Activated CD8-positive, alpha-beta memory T cell treated with anti-CD3 and anti-CD28 coated beads, Interleukin-2, amount 50 U/mL, for 1 hour (primary cell): ENCODE results near the gene C2orf78.
A peak's percentile ranks its signal among the peaks of the same experiment; 100 is the strongest.
"Not testable (repeated sequence)": the region's sequence is repeated elsewhere in the genome, so short reads cannot be mapped to it uniquely, and the experiment has no call there.

ENCODE experiments used
- DNase-seq: peaks from one replicate; pipeline ENCODE4 v3.0.0-alpha.2; 2020; ENCODE audit errors: extremely low read depth

C2orf78 gene, protein sequence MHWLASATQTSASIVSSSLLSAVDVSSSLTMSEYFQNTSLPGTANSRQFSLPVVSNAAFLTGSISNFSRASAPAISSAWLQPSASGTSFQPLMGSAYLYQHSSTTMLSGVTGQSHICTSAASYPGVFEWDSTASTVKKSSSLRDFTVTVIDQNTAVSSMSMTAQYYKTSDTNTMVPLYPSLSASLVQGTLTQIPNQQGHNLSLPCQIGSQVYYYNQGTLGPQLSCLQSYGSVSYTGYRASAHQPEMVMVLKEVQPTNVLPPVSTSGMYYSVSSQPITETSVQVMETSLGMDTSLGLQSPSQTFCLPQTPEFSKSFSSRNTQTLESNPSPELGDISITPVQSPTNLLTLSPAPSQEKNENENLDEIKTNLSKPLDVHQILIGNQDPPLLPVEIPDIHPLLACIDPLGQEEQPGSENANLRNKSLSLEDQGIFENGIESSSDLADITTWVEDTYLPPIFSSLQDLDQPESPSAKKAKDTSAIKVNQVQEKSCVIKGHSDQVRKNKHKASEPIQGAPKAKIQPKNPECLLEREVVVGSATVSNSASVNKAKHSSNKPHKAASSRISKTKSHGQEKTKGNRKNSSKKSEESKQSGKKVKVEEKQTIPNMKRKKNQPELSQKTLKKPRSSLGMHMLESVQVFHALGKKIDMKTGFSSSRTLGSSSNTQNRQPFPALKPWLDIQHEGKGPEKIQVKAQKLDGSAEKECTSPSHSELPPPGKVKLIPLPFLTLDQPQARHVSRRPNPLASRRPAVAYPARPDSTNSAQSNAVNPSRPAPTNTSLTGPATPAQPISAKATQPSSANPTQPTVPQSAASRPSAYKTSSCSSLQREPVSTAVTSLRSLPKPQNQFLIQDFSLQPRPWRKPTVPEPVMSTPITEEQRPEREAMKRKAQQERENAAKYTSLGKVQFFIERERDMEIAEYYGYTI

DNA sequence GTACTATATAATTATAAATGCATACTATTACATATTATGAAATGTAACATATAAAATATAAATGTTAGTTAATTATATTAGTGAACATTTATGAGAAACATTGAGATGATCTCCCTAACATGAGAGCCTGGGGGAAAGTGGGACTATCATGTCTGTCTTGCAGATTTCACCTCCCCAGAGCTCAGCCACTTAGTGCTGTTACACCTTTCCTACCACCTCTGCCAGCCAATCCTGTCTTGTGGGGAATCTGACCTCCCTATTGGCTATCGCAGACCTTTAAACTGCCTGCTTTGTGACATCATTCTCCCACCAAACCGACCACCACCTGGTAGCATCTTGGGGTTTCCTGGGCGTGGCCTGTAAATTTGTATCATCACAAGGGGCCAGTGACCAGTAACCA is at the start of gene C2orf78:
Gene C2orf78 (plus strand): TSS at position 301 of the 400 bp plus-strand sequence. CDS start 127 bp downstream, outside the sequence.
- not testable (repeated sequence) for DNase-seq

DNA sequence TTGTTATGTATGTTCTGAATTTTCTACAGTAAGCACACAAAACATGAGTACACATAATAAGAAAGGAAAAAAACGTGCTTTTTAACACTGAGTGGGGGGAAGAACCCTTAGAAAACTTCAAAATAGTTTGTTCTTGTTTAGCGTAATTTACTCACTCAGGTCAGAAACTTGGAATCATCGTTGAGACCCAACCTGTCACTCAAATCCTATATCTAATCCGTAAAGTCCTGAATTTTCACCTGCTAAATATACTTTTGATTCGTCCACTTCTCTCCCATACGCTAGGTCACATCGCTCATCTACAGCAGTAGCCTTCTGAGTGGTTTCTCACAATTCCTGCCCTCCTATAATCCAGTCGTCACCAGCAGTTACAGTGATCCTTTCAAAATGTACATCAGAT is 47.6 kb upstream of the C2orf78 start:
- DNase-seq = no peak

DNA sequence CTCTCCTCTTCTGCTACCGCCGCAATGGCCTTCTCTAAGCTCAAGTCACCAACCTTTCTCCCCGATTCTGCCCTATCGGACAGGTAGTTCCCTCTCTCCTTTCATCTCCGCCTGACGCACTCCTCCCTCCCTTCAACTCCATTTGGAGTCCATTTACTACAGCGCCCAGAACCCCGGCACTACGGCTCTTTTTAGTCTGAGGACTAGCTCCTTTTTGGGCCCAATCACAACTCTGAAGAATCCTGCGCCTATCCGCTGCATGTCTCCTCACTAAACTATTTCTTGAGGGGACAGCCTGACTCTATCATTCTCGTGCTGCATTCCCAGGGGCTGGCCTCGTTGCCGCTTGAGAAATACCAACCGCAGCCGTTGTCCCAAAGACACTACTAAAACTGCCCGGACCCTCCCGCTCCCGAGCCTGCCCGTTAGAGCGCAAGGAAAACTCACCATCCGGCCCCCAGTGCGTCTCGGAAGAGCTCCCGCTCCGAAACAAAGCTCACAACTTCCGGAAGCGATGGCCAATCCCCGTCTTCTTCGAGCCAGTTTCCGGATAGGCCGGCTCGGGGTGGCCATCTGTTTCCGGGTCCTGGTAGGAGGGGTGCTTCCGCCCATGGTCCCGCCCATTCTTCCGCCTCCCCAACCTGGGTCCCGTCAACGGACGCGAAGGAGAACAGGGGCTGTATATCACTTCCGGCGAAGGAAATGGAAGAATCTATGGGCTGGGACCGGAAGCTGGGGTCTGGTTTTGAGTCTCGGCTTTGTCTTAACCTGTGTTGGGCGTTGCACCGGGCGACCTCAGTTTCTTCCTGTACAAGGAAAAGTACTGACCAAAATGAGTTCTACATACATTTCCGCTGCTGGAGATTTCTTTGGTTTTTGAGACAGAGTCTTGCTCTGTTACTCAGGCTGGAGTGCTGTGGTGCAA is 46.9 kb upstream of the C2orf78 start, which contains the start of gene TPRKB:
Gene TPRKB (minus strand): TSS at position 491 of the 925 bp plus-strand sequence. CDS start 2,776 bp downstream, outside the sequence.
- DNase-seq = peak; percentile 89

DNA sequence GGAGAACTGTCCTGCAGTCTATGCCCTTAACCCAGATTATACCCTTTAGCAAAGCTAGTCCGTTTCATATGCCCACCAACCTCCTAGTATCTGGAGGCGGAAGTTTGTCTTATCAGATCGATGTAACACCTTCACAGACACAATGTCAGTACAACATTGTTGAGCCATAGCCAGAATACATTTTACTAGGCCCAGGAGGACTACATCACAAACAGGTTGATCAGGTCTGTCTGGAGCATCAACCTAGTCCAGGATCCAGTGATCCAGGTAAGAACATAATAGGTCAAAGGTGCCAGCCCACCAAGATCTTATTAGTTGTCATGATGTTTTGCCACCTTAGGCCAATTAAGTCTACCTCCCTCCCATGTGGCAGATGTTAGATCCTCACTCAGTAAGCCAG is 44.9 kb upstream of the C2orf78 start:
- no peak for DNase-seq

DNA sequence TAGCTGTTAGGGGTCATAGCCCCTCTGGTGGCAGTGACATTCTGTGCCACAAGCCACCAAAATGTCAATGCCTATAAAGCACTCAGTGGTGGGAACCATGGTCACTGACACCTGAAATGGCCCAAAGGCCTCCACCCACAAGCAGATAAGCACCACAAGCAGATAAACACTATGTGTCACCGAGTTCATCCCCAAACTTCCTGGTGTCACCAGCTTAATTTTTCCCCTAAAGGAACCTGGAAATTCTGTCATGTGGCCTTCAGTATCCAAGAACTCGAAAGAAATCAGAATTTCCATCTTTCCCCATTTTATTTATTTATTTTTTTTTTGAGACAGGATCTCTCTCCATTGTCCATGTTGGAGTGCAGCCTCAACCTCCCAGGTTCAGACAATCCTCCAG is 43.2 kb upstream of the C2orf78 start:
- DNase-seq = no peak

DNA sequence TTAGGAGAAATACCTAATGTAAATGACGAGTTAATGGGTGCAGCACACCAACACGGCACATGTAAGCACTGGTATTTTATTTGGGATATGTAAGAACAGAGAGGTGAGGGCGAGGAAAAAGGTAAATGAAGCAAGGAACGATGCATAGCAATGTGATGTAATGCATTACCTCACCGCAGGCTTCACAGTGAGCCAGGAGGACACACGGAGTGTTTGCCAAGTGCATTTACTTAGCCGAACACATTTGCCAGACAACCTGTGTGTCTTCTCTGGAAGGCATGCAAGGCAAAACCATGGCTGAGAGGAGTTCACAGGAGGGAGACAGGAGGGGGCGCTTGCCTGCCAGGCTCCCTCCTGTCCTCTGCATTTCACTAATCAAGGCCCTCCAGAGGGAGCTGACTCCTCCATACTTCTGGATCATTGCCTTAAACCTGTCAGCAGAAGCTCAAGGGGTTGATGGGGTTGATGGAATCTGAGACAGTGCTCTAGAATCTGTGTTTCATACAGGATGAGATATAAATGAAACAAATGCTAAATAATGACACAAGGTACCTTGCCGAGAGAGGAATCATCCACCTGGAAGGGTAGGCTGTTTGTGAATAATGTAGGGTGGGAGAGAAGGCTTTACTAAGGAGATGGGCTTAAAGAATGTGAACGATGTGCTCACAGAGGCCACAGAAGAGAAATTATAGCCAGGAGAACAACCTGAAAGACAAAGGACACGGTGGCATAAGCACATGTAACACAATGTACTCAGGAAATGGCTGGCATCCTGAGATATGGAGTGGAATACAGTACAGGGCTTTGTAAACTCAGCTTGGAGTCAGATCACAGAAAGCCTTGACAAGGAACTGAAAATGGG is 37.7 kb upstream of the C2orf78 start:
- DNase-seq = no peak

DNA sequence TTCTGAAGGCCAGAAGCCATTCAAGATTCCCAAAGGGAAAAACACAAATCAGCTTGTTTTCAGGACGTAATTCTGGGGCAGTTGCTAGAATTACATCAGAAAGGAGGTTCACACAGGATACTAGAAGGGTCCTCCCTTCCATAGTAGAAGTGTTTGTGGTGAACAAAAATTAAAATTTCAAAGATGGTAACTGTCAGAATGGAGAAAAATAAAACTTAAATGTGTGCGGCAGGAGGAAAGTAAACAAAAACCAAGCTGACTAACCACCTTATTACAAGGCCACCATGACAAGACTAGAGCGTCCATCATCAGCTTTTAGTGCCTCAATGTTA is 37.1 kb upstream of the C2orf78 start:
- DNase-seq = no peak

DNA sequence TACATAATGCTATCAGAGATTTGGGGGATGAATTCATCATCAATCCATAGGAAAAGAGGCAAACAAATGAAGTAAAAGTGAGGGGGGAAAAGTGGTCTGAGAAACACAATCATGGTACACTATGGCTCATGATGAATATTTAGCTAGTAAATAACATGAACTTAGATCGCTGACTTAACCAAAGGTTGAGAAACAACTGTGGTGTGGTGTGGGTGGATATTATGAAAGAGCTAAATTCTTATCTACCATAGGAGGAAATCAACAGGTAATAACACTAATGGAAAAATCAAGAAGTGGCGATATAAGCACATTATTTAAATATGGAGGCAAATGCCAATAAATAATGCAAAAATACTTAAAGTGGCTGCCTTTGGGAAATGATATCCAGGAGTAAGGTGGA is 34.7 kb upstream of the C2orf78 start:
- DNase-seq = no peak

DNA sequence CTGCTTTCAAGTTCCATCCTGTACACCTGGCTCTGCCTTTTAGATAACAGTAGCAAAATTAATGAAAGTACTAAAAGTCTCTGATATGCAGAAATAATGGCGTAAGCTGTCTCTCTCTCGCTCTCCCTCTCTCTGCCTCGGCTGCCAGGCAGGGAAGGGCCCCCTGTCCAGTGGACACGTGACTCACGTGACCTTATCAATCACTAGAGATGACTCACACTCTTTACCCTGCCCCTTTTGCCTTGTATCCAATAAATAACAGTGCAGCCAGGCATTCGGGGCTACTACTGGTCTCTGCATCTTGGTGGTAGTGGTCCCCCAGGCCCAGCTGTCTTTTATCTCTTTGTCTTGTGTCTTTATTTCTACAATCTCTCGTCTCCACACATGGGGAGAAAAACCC is 29.7 kb upstream of the C2orf78 start:
- not testable (repeated sequence) for DNase-seq

DNA sequence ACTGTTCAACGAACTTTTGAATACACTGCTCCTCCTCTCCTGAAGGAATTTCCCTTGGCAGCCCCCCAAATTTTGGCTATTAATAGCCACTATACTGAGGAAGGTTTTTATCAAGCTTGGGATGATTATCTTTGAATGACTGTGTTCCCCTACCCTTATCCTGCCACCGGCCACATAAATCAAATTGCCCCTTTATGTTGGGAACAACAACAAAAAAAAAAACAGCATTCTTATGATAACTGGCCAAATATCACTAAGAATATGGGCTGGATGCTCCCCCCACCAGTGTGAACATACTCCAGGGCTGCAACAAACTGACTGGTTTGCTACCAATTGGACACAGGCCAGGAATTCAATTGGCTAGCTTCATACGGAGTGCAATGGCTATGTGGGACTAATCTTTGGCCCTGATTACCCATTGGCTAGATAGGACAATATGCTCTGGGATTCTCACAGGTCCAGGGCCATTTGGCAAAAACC is 24.7 kb upstream of the C2orf78 start:
- DNase-seq = no peak

DNA sequence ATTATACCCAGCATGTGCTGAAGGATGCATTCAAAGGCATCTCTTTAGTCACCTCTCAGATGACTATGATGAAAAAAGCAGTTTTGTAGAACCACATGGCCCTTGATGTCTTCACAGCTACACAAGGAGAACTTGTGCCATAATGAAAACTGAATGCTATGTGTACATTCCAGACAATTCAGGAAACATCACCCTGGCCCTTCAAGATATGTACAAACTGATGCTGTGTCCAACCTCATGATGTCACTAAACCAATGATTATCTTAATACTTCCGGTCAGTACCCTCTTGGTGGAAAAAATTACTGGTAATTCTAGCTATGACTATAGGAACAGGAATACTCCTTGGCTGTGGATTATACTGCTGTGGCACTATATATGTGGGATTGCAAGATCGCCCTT is 24.1 kb upstream of the C2orf78 start:
- no peak for DNase-seq

DNA sequence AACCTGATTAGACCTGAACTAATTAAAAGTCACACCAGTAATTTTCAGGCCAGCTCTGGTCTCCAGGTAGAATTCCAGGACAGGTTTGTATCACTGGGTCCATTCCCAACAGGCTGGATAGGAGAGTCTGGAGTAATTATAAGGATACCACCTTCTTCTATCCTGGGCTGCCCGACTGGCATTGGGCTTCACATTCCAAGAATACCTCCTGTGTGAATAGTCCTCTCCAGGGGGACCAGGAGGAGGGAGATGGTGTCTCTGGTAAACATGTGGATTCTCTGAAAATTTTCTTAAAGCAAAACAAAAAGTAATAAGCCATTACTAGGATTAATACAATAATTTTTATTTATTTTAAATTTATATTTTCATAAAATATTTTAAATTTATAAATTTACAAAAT is 21.4 kb upstream of the C2orf78 start:
- no peak for DNase-seq

DNA sequence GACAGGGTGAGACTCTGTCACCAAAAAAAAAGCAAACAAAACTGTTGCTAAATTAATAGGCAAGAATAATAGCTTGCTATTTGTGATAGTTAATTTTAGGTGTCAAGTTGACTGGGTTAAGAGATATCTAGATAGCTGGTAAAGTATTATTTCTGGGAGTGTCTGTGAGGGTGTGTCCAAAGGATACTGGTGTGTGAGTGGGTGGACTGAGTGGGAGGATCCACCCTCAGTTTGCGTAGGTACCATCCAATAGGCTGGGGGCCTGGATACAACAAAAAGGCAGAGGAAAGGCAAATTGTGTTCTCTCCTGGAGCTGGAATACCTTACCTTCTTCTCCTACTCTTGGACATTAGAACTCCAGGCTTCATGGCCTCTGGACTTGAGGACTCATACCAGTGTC is 19.0 kb upstream of the C2orf78 start:
- DNase-seq = no peak

DNA sequence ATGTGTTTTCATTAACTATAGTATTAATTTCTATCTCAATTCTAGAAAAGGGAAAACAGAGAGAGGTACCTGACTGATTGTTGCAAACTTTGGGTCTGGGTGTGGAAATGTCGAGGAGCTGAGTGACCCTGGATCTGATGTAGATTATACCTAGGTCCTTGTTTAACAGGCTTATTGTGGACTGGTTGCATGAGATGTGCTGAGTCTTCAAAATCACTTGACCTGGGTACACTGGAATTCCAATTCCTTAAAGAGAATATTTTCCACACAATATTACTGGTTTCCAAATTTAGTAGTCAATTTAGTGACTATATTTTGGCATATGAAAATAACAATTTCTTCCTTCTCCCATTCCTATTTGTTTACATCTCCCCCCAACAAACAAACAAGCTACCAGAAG is 17.6 kb upstream of the C2orf78 start:
- no peak for DNase-seq

DNA sequence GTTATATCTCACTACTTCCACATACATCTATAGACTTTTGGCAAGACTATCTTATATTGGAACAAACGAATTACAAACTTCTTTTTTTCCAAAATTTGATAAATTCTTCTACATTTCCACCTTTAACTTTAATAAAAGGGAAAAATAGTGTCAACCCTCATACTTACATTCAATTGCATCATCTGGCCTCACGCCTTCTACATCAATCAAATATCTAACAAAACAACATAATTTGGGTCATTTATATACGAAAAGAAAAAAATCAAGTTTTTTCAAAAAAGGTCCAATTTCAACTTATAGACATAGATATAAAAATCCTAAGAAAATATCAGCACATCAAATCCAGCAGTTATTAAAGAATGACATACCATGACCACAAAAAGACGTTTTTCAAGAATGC is 17.0 kb upstream of the C2orf78 start:
- no peak for DNase-seq

DNA sequence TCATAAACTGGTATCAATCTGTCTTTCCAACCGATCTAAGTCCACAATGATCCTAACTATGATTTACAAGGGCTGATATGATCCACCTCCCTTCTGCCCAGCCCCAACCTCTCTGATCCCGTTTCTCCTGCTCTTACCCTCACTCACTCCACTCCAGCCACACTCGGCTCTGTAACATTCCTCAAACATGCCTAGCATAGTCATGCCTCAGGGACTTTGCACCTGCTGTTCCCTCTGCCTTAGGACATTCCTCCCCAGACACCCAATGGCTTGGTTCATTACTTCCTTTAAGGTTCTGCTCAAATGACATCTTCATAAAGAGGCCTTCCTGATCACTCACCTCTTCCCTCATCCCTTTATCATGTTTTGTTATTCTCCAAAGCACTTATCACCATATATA is 13.3 kb upstream of the C2orf78 start:
- no peak for DNase-seq

DNA sequence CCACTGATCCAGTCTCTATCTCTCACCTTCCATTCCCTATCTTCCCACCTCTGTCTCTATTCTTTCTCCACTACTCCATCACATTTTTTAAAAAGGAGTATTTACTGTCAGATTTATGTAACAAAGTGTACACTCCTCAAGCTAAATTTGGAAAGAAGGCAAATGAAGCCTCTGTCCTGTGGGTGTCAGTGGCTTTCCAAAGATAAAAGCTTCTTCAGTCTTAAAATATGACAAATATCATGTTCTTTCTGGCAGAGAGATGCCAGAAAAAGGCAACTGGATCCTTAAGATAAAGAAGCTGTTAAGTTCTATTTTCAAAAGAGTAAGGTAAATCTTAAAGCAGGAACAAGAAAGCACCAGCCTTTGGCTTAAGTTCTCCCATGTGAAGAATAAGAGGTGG is 11.2 kb upstream of the C2orf78 start:
- DNase-seq = no peak

DNA sequence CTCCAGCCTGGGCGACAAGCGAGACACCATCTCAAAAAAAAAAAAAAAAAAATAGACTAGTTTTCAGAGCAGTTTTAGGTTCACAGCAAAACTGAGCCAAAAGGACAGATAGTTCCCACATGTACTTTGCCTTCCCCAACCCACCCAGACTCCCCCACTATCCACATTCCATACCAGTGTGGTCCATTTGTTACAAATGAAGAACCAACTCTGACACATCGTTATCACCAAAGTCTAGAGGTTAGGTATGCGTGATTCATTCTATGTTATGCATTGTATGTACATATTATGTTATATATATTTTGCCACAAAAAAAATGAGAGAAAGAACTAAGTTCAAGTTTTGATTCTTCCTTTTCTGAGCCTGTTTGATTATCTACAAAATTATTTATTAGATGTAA is 7.6 kb upstream of the C2orf78 start:
- no peak for DNase-seq

DNA sequence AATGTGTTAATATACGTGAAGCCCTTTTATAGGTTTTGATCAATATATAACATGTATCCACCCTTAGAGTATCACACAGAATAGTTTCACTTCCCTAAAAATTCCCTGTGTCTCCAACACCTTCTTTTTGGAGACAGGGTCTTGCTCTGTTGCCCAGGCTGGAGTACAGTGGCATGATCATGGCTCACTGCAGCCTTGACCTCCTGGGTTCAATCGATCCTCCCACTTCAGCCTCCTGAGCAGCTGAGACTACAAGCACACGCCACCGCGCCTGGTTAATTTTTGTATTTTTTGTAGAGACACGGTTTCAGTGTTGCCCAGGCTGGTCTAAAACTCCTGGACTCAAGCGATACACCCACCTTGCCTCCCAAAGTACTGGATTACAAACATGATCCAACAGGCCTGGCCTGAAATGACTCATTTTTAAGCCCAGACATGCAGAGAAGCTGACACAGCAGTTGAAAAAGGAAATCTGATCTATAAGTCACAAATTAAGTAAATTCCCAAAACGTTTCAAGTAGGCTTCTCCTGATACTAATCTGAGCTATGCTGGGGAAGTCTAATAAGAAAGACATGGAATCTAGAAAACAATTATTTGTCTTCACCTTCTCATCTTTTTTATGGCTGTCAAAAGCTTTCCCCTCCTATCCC is 7.0 kb upstream of the C2orf78 start:
- no peak for DNase-seq

DNA sequence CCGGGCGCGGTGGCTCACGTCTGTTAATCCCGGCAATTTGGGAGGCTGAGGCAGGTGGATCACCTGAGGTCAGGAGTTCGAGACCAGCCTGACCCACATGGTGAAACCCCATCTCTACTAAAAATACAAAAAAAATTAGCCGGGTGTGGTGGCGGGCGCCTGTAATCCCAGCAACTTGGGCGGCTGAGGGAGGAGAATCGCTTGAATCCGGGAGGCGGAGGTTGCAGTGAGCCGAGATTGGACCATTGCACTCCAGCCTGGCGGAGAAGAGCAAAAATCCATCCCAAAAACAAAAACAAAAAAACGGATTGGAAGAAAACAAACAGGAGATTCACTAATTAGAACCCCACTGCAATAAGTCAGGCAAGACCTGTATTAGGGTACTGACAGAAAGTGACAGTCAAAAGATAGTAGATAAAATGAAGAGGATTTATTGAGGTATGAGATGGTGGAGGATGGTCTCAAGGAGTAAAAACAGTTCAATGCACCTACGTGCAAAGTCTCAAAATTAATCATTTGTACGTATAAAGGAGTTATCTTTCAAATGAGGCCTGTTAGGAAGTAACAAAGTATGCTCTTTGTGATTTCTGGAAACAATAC is 5.0 kb upstream of the C2orf78 start:
- DNase-seq = not testable (repeated sequence)
